NCI-H526 (cell line): ENCODE measurements around the gene TMEM171.

Experiments used
- DNase-seq, 2 experiments: peaks; one replicate each; lab custom pipeline; 2025; lab: John Stamatoyannopoulos, UW

The TMEM171 gene

DNA sequence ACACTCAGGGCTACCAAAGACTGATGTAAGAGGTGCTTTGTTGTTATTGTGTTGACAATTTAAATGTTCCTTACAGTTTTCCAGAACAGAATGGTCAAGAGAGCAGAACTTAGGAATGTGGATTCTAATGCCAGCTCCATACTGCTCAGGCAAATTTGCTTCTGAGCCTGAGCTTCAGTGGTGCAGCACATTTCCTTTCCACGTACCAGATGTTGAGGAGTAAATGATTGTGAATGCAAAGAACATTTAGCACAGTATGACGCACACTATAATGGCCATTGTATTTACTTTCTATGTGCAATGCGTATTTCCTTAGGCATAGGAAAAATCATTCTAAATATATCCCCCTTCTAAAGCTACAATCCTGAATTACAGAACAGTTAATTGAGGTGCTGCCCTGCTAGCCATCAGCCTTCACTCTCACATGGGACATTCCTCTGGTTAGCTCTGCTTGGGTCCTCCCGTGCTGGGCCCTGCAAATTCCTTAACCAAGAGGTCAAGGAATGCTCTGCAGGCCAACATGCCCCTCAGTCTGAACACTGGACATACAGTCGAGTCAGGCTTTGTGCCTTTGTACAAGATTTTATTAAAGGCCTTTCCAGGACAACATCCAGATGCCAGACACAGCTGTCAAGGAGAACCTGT, 31.5 kb downstream of the TMEM171 start:
- no peak for DNase-seq

DNA sequence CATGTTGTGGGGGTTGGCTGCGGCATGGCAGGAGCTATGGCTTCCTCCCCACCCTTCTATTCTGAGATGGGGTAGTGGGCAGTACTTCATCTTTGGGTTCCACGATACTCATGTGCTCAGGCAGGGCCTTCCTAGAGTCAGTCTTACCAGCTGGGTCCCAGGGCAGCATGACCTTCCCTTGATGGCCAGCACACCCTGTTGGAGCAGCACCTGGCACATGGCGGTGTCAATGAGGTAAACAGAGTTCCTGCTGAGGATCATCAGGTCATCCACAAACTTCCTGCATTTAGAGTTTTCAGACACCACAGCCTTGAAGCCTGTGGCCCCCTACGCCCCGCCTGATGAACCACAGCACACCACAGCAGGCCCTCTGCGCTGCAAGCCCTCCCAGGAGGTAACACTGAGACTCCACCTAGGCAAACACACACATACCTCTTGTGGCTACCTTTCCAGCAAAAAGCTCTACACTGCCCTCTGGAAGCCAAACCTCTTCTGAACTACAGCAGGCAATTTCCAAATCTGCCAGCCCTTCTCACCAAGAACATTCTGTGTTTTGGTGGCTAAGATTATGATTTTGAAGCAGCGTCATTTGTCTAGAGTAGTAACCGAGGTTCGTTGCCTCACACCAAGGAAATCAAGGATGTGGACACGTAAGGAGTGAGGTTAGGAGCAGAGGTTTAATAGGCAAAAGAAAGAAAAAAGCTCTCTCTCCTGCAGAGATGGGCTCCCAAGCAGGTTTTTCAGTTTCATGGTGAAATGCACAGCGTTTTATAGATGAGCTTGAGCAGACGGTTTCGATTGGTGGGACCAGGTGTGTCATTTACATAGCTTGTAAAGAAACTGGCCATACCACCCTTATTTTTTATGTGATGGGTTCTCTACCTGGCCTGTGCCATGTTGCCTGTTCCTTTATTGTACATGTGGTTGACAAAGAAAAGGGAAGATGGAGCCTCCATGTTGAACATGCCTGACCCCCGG, 32.3 kb downstream of the TMEM171 start:
- DNase-seq: no peak

DNA sequence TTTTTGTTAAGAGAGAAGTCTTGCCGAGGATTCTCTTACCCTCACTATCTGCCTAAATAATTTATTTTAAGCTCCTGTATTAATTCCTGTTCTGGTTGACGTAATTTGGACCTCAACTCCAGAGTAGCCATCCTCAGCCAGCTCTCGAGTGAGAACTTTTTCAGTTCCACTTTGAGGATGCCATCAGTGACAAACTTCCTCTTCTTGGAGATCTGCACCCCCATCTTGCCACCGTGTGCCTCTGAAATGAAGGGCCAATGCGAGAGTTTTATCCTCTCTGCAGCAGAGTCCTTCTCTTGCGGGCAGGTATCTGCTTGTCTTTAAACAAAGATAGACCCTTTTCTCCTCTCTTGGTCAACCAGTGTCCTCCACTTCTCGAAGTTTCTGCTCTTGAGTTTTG, 33.1 kb downstream of the TMEM171 start:
- DNase-seq: no peak

DNA sequence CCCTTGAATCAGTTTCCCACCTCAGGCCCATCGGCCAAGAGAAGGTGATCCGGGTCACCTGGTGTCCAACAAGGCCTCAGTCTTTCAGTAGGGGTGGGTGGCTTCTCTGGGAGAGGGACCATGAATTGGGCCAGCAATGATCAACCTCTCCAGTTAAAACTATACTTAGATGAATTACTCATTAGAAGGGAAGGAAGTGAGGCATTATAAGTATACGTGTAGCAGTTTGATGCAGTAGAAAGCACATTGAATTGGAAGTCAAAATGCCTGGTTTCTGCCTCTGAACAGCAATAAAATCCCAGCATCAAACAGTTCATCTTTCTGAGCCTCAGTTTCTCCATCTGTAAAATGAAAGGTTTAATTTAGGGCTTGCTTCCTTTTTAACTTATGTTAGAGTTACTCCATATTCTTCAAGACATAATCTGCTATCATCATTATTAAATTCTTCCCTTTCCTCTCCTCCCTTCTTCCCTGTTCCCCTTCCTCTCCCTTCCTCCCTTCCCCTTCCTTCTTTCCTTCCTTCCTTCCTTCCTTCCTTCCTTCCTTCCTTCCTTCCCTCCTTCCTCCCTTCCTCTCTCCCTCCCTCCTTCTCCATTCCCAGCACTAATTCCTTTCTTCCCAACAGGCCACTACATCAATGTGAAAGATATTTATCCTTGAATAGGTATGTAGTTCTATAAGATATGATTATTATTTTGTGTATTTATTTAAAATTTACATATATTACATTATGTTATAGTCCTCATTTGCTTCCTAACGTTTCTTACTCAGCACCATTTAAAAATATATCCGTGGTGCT, 34.0 kb downstream of the TMEM171 start:
- DNase-seq: no peak

DNA sequence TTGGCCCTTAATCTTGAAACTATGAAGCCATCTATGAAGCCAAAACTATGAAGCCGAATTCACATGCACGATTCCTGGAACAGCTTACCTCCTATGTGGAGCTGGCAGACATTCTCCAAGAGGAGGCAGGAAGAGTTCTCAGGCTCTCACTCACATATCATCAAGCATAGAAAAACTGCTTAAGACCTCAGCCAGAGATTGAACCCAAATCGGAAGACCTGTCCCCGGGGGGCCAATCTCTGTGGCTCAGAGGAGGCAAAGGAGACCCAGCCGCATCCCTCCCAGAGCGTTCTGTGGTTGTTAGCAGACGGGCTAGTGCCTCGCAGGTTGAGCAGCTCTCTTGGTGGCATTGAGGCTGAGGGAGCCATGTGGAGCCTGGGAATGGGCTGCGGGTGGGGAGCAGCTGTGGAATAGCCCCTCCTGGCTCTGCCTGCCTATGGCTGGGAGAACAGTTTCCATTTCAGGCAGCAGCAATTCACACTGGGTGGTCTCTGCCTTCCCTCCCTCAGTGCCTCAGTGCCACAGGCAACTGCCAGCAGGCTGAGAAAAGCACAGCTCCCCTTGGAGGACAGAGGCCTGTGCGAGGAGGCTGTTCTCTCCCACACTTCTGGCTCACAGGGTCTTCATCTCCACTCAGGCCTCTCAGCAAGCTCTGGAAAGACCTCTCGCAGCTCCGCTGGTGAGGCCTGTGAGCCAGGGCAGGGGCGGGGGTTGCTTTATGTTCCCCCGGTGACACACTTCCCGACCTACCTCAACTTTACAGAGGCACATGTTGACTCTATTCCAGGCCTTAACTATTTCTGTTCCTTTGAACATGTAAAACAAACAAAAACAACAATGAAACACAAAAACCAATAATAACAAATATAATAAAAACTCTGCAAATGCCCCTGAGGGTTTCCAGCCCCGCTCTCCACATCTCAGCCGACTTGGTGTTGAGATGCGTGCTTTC, 35.2 kb downstream of the TMEM171 start:
- no peak for DNase-seq

DNA sequence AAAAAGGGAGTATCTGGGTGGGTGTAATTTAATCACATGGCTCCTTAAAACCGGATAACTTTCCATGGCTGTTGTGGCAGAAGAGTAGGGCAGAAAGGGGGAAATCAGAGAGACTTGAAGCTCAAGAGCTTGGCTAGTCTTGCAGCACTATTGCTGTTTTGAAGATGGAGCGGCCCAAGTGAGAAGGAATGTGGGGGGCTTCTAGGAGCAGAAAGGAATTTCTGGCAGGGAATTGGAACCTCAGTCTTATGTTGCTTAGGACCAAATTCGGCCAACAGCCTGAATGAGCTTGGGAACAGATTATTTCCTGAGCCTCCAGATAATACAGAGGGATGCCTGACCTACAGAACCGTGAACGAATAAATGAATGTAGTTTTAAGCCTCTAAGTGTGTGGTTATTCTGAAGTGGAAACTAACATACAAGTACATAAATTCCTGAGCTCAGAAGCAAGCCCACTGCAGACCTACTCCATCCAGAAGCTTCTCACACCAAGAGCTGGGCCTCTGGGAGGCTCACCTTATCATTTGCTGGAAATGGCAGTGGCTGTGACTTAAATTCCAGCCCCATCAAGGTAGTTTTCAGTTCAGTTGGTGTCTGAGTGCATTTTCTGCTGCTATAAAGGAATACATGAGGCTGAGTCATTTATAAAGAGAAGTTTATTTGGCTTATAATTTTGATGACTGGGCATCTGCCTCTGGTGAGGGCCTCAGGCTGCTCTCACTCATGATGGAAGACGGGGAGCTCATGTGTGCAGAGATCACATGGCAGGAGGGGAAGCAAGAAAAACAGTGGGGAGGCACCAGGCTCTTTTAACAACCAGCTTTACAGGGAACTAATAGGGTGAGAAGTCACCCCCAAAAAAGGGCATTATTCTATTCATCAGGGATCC, 37.3 kb downstream of the TMEM171 start:
- DNase-seq: no peak

DNA sequence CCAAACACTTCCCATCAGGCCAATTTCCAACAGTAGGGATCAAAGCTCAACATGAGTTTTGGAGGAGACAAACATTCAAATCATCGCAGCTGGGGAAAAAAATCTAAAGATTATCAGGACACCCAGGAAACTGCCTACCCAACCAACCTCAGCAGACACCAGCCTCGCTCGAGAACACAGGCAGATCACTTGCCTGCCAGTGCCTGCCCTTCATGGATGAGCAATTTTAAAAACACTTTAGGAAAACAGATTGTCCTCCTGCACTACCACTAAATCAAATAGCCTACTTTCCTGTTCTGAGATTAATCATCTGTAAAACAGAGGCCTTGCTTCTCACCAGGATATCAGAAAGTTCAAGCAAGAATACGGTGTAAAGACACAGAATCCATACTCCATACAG, 37.9 kb downstream of the TMEM171 start:
- no peak for DNase-seq

DNA sequence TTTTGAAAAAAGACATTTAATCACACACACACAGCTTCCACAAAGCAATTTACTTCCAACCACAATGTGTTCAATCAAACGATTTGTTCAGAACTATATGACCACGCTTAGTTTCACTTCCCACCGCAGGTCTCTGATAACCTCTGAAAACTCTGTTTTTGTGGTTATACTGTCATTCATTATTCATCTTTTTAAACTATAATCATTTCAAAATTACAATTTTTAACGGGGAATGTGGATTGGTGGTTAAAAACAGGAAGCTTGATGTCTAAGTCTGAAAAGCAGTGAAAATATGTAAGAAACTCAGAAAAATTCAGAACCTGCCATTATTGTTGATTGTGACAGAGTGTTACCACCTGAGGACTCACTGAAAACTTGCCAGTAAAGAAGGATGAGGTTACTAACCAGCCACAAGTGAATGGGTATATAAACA, 39.9 kb downstream of the TMEM171 start:
- DNase-seq: no peak

DNA sequence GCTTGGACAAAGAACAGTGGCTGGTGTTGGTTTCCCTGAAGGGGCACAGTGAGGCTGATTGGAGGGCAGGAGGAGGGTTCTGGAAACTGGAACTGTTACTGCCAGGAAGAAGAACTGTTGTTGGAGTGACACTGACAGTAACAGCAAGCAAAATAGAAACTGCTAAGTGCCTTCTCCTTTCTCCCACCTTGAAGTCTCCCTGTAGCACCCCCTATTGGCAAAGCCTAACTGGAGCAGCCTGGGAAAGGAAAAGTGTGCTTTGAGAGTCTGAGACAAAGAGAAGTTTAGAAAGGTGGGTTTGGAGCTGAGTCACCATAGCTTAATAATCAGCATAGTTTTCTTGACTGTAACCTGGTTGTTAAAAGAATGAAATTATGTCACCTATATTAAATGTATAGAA, 50.1 kb downstream of the TMEM171 start:
- peak in 1 of 2 experiments; percentile 33 for DNase-seq

DNA sequence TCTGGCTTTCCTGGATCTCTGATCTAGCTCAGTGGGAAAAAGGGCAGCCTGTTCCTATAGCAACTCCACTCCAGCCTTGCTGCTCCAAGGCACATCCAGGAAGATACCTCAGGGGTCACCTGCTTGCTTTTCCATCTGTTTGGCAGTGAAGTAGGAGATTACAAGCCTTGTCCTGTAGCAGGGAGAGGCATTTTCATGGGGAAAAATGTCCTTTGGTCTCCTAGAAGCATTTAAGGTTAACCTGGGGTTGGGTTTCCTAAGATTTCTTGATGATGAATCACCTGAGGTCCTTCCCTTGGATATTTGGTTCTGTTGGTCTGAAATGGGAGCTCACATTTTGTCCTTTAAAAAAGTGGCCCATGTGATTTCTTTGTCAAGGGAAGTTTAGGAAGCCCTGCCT, 51.1 kb downstream of the TMEM171 start:
- no peak for DNase-seq

DNA sequence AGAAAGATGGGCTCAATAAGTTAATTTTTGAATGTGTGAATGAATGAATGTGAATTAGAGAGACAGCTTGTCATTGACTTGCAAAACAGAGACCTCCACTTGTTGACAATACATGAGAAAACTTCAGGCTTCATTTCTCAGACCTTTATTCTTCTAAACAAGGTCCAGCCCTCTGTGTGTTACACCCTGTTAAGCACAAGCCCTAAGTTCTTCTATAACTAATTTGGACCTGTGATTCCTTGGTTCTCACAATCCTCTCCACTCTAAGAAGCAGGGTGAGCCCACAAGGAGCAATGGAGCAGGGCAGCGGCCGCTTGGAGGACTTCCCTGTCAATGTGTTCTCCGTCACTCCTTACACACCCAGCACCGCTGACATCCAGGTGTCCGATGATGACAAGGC, 52.6 kb downstream of the TMEM171 start, which contains the start of gene TMEM174:
TSS of gene TMEM174 (plus strand) at position 243 of the 400 bp plus-strand sequence. CDS start at position 294, 51 bp downstream.
- no peak for DNase-seq

DNA sequence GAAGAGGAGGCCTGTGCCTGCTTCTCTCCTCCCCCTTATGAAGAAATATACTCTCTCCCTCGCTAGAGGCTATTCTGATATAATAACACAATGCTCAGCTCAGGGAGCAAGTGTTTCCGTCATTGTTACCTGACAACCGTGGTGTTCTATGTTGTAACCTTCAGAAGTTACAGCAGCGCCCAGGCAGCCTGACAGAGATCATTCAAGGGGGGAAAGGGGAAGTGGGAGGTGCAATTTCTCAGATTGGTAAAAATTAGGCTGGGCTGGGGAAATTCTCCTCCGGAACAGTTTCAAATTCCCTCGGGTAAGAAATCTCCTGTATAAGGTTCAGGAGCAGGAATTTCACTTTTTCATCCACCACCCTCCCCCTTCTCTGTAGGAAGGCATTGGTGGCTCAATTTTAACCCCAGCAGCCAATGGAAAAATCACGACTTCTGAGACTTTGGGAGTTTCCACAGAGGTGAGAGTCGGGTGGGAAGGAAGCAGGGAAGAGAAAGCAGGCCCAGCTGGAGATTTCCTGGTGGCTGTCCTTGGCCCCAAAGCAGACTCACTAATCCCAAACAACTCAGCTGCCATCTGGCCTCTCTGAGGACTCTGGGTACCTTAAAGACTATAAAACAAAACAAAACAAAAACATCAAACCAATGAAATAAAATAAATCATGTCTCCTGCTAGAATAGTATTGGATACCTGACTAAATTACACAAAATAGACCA, 53.9 kb downstream of the TMEM171 start:
- no peak for DNase-seq

DNA sequence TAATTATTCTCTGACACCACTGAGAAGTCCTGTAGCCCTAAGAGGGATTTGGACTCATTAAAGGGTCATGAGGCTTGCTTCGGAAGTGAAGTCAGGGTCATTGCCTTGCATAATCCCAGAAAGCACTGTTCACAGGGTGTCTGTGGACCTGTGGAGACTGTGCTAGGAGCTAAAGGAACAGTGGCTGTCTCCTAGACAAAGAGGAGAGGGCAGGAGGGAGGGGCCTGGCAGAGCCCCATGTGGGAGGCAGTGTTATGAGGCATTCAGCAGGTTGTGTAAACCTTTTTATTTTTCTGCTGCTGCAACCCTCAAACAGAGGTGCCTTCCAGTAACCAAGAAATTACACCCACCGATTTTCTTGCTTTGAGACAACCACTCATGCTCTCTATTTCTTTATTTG, 55.9 kb downstream of the TMEM171 start:
- no peak for DNase-seq

DNA sequence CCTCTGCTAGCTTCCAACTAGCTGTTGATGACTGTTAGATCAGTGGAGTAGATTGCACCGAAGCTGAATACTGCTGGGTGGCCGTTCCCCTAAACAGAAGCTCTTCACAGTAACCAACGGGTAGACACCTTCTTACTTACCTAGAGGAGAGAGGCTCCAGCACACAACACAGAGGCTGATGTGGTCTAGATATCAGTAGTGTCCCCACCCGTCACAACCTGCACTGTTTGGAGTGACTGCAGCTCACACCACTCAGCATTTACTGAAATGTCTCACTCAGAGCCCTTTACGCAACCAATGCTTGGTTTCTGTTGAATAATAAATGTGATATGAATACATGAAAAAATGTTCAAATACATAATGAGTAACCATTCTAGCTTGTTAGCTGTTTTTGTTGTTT, 57.9 kb downstream of the TMEM171 start:
- no peak for DNase-seq

DNA sequence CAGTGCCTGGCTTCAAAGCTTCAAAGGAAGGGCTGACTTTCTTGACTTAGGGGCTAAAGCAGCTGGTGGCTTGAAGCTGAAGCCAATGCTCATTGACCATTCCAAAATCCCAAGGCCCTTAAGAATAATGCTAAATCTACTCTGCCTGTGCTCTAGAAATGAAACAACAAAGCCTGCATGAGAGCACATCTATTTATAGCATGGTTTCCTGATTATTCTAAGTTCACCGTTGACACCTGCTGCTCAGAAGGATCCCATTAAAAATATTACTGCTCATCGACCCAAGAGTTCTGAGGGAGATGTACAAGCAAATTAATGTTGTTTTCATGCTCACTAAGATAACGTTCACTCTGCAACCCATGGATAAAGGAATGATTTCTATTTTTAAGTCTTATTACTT, 59.4 kb downstream of the TMEM171 start:
- no peak for DNase-seq

DNA sequence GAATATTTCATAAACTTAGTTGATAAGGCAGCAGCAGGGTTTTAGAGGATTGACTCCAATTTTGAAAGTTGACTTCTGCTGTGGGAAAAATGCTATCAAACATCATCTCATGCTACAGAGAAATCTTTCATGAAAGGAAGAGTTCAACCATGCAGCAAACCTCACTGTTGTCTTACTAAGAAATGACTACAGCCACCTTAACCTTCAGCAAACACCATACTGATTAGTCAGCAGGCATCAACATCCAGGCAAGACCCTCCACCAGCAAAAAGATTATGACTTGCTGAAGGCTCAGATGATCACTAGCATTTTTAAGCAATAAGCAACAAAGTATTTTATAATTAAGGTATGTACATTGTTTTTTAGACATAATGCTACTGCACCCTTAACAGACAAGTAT, 60.2 kb downstream of the TMEM171 start:
- no peak for DNase-seq
